Activated CD4-positive, alpha-beta T cell treated with anti-CD3 and anti-CD28 coated beads, Interleukin-2, amount 50 U/mL, for 1 hour (primary cell): ENCODE measurements around the gene SLMAP.

Experiments used
- DNase-seq: peaks from one replicate; pipeline ENCODE4 v3.0.0-alpha.2; 2020

Gene SLMAP

DNA sequence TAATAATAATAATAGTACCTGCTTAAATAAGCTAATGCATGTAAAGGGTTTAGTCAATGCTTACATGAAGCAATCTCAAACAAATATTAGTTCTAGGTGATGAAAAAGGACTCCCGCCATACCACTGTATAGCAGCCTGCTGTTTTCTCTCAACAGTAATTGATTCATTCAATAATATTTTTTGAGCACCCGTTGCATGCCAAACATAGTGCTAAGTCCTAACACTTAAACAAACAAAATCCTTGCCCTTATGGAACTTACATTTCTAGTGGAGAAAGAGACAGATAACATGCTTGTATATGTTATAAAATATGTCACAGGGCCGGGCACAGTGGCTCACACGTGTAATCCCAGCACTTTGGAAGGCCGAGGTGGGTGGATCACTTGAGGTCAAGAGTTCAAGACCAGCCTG is 190.9 kb downstream of the SLMAP start:
- DNase-seq = no peak

DNA sequence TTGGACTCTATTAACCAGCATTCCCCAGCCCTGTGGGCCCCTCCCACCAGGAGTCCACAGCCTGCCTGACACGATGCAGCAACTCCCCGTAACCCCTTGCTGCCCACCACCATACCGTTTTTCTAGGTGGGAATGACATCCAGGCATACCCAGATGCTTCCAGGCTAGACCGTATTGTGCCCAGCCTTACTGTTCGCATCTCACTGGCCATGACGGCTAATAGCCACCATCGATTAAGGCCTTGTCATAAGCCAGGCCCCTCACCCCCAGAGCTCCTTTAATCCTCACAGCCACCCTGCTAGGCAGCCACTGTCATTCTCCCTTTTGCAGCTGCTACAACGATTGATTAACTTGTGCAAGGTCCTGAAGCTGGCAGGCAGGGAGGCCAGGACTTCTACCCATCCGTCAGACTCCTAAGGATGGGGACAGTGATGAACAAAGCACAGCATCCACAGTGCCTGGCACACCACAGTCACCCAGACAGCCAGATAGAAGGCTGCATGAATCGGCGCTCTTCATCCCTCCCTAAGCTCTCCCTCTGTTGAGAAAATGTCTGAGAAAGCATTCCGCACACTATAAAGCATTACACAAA is 192.1 kb downstream of the SLMAP start:
- no peak for DNase-seq

DNA sequence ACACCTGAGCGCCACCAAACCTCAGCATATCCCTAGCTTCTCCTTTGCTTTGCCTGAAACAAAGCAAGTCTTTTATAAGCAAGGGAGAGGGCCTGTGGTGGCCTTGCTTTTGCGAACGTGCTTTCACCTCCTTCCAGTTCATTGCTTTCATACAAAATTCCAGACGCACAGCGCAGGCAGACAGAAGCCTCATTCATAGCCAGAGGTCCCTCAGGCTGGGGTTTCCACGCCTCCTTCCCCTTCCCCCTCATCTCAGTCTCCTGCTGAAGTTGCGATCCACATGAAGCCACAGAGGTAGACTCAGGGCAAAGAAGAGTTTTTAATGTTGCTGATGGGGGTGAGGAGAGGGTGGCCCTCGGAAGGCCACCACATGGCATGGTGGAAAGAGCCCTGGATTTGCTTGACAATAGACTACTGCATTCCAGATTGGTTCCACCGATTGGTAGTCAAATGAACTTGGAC is 192.7 kb downstream of the SLMAP start:
- no peak for DNase-seq

DNA sequence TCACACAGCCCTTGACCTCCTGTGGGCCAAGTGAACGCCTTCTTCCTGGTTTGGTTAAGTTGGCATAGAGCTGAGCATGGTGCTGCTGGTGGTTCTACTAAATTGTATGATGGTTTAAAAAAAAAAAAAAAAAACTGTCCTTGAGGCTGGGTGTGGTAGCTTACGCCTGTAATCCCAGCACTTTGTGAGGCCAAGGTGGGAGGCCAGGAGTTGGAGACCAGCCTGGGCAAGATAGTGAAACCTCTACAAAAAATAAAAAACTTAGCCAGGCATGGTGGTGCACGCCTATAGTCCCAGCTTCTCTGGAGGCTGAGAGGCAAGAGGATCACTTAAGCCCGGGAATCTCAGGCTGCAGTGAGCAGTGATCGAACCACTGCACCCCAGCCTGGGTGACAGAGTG is 193.2 kb downstream of the SLMAP start:
- DNase-seq = no peak

DNA sequence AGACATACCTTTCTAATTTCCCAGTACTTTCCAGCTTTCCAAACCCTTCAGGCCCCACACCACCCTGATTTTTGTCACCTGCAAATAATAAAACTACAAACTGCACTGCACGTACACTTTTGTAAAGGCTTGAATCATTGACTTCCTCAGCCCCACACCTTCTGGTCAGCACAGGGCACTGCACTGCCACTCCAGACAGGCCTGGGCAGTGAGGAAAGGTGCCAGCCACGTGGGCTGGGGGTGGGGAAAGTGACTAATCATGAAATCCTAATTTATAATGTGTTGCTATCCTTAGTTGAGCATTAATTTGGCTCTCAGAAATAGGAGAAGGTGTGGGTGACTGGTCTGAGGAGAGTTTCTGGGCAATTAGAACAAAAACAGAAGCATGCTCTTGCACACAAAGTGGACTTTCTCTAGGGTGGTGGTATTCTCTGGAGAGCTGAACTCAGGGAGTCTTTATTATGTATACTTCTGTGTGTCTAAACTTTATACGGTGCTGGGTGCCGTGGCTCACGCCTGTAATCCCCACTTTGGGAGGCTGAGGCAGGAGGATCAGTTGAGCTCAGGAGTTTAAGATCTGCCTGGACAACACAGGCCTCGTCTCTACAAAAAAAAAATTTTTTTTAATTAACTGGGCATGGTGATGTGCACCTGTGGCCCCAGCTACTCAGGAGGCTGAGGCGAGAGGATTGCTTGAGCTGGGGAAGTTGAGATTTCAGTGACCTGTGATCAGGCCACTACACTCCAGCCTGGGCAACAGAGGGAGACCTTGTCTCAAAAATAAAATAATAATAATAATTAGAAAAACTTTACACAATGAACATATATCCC is 193.9 kb downstream of the SLMAP start:
- DNase-seq = no peak

DNA sequence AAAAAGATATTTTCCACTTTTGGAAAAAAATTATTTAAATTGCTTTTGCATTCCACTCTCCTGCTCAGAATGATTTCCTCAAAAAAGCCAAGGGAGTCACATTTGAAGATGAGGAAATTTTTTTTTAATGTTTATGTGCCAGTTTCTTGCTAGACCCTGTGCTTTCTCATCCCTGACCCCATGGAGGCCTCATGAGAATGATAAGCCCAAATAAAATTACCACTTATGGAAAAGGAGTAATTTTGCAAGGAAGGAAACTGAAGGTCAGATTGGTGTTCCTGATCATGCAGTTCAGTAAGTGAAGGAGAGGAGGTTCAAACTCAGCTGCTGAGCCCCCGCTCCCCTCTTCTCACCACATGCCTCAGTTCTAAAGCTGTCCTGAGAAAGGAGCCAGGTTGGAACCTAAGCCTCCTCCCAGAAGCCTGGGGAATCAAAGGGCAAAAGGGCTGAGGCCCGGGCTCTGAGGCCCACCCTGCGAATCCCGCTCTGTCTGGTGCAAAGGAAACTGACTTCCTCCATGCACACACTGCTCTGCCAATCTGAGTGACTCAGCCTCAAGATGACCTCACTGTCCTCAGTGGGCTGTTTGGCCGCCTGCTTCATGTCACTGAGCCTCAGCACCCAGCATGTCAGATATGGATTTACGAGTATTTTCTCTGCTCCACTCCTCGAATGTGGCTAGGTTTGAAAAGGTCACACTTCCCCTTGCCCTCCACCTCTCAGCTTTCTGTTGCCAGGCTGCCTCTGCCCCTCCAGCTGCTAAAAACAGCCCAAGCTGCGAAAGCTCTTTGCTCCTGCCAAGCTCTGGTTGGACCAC is 195.2 kb downstream of the SLMAP start:
- DNase-seq = no peak

DNA sequence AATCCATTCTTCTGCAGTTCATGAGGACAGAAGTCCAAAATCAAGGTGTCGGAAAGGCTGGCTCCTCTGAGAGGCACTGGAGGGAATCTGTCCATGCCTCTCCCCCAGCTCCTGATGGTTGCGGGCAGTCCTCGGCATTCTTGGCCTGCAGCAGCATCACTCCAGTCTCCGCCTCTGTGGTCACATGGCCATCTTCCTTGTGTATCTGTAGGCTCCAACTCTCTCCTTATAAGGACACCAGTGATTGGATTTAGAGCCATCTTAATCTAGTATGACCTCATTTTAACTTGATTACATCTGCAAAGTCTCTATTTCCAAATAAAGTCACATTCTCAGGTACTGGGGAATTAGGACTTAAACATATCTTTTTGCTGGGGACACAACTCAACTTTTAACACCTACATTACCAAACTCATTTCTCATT is 196.1 kb downstream of the SLMAP start:
- DNase-seq = no peak

DNA sequence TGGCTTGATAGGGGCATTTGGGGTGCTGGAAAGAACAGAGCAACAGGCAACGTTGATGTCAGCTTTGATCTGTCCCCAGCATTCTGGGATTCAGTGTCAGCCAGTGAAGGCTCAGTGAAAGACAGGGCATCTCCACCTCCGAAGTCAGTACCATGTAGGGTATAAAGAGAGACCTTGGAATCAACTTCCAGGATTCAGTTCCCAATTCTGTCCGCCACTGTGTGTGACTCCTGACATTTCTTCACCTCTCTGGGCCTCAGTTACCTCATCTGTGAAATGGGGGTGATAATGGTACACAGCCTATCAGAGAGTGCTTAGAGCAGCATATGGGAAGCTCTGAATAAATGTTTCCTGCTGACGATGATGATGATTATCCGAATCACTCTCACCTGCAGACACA is 196.5 kb downstream of the SLMAP start:
- no peak for DNase-seq

DNA sequence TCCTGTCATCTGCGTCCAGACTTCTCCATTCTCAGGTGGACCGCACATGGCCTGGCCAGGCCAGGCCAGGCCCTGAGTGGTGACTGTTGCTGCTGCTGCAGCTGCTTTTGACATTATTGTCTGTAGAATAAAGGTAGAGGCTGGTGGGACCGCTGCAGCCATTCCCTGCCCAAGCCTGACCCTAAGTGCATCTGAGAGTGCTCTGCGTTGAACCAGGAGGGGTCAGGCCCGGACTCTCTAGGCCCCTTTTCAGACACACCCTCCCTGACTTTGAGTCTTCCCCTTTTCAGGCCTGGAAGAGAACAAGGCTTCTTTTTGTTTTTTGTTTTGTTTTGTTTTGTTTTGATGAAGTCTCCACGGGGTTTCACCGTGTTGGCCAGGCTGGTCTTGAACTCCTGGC is 197.5 kb downstream of the SLMAP start:
- no peak for DNase-seq

DNA sequence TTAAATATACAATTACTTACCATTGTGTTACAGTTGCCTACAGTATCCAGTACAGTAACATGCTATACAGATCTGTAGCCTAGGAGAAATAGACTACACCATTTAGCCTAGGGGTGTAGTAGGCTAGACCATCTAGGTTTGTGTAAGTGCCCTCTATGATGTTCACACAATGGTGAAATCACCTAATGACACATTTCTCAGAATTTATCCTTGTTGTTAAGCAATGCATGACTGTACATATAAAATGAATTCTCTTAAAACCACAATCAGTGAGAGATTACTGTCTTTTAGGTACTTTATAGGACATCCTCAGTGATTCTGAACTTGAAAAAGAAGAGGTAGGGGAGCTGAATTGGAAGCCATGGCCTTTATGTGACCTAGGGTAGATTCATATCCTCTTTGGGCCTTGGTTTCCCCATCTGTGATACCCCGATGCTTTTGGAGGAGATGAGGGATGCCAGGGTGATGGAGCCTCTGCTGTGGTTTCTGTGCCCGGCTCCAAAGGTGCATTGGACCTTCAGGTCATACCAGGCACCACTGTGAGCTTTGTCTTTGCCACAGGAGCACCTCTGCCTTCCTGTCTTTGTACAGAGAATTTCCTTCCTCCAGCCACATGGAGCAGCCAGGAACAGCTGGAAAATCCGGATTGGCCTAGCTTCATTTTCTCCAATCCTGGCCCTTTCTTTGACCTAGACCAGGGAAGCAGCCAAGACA is 200.2 kb downstream of the SLMAP start:
- no peak for DNase-seq

DNA sequence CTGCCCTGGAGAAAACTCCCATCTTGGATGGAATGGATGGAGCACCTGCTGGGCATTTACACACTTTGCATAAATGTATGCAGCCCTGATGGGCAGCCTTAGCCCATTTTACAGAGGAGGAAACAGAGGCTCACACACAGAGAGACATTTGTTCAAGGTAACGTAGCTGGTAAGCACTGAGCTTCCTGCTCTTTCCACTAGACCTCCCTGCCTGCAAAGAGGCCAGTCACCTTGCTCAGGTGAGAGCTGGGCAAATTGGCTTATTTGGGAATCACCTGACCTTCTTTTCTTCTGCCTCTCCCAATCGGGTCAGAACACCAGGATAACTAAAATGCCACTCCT is 200.7 kb downstream of the SLMAP start:
- no peak for DNase-seq

DNA sequence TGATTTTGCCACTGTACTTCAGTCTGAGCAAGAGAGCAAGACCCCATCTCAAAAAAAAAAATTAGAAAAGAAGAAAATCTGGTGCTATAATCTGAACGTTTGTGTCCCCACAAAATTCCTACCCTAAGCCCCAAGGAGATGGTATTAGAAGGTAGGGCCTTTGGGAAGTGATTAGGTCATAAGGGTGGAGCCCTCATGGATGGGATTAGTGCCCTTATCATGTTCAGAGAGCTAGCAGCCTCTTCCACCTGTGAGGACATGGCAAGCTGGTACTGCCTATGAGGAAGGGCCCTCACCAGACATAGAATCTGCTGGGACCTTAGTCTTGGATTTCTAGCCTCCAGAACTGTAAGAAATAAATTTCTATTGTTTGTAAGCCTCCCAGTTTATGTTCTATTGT is 201.7 kb downstream of the SLMAP start:
- no peak for DNase-seq

DNA sequence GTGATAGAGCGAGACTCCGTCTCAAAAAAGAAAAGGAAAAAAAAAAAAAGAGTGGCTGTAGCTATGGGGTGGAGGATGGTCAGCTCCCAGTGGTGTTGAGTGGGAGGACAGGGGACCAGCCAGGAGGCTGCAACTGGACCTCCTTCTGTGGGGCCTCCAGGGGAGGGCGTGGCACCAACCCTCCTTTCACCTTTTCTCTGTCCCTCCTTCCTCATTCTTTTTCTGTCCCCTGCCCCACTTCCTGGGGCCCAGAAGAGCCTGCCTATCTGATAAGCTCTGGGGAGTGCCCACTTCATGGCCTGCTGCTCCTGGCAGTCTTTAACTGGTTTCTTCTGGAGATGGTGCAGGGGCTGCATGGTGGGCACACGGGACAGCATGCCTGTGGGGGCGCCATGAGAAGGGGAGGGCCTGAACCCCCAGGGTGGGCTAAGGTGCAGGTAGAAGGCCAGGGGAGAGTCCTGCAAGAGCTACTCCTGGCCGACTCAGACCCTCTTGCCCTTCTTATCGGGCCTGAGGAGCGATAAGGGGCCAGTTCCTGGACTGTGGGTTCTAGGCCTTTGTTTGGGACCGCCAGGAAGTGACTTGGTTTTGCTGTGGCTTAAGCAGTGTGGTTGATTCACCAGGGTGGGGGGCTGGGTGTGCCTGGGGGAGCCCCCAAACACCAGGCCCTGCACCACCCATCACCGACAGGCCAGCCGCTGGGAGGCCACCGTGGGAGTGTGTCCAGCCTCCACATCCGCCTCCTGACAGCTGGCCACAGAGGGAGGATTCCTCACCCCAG is 202.7 kb downstream of the SLMAP start:
- no peak for DNase-seq

DNA sequence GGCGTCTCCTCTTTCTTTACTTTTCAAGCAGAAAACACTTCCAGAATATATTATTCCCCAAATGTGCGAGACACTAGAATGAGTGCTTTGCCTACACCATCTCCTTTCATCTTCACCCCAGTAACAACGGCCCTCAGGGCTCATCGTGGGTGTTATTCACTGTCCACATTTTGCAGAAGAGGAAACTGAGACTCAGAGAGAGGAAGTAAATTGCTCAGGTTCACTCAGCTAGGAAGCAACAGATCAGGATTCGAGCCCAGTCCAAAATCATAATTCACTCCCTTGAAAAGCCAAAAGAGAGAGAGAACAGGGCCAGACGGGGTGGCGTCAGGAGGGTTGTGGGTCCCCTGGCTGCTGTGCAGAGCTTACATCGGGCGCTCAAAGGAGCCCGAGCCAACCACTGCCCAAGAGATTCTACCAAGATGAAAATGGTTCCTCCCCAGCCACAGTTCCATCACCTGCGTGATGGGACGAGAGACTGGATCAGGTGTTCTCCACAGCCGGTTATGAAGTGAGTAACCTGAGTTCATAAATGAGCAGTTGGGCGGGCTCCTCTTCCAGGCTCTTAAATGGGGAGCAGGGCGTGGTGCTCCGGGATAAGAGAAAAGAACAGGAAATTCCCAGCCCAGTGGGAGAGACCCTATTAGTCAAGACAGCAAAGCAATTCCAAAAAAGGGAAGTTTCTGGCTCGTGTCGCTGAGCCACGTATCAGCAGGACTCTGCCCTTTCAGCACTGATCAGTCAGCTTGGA is 203.5 kb downstream of the SLMAP start:
- DNase-seq = no peak

DNA sequence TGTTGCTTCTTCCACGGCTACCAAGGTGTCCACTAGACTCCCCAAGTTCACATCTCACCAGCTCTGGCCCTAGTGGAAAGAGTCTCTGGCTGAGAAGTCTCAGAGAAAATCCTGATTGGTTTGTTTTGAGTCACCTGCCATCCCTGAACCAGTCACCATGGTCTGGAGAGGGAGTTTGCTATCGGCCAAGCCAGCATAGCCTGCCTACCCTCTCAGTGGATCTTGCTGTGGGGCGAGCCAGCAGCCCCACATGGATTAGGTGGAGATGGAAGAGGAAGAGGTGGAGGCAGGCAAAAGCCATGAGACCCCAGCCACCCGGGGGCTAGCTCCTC is 204.0 kb downstream of the SLMAP start:
- DNase-seq = no peak

DNA sequence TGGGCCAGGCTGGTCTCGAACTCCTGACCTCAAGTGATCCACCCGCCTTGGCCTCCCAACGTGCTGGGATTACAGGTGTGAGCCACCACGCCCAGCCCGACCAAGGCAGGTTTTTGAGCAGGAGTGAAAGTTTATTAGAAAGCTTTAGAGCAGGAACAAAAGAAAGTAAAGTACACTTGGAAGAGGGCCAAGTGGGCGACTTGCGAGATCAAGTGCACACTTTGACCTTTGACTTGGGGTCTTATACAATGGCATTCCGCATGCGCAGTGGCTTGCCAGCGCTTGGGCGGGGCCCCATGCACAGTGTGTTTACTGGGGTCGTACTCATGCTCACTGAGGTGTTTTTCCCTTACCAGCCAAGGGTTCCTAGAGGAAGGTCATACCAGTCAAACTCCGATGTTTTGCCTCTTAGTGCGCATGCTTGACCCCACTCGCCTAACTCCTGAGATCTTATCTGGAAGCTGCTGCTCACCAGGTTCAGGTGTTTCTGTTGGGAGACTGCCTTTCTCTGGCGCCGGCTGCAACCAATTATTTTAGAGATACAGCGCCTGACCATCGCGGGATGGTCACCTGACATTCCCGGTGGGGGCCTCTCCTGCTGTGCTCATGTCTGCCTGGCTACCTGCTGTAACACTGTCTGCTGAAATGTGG is 205.2 kb downstream of the SLMAP start:
- DNase-seq = no peak

DNA sequence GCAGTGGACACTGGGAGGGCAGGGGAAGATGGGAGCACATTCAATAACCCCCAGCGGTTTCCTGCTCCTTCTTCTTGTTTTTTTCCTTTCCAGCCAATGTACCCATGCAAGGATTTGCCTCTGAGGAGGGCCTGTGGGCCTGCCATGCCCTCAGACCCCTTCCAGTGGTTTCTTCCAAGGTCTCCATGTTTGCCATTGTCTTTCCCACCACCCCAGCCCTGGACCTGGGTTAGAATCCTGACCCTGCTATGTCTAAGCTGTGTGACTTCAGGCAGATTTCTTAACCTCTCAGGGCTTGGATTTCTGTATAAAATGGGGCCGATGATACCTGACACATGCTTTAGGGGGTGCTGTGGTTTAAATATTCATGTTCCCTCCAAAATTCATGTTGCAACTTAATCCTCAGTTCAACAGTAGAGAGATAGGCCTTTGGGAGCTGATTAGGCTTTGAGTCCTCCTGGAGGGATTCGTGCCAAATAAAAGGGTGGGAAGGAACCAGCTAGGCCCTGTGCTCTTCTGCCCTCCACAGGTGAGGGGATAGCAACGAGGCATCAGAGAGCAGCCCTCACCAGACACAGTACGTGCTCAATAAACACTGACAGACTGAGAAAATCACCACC is 205.8 kb downstream of the SLMAP start:
- DNase-seq = no peak

DNA sequence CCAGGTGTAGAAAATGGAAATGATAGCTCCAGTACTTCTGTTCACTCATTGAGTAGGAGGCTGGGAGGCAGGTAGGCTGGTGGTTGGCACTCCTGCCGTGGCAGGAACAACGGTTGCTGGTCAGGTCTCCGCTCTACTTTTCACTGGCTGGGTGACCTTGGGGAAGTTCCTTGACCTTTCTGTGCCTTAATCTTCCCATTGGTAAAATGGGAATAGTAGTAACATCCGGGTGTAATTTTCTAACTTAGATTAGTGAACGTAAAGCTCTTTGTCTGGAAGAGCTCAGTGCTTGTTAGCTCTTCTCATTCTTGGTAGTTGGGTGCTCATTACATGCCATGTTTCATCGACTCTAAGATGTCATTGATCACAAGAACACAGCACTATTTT is 206.3 kb downstream of the SLMAP start:
- no peak for DNase-seq

DNA sequence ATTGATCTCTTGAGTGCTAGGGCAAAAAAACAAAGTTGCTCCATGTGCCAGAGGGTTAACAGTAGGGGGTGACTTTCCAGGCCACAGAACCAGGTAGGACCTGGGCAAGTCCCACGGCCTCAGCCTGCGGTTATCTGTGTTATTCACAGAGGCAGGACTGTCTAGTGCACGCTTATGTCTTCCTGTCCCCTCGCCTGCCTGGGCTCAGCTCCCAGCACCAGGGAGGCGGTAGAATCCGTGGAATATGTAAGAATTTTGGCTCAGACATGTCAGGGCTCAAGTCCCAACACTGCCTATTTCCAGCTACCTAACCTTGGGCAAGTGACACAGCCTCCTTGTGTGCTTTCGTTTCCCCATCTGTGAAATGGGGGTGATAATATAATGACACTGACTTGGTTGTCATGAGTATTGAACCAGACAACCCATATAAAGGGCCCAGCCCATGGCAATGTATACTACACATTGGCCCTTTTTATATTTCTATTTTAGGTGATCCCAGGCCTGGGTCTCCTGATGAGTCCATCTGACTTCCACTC is 207.8 kb downstream of the SLMAP start:
- DNase-seq = no peak

DNA sequence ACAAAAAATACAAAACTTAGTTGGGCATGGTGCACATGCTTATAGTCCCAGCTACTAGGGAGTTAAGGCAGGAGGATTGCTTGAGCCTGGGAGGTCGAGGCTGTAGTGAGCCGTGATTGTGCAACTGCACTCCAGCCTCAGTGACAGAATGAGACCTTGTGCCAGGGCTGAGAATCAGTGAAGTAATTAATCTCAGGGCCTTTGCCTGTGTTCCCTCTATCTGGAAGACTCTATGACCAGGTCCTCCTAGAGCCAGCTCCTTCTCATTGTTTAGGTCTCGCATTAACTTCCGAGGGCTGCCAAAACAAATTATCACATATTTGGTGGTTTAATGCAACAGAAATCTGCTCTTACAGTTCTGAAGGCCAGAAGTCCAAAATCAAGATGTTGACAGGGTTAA is 210.7 kb downstream of the SLMAP start:
- DNase-seq = no peak

DNA sequence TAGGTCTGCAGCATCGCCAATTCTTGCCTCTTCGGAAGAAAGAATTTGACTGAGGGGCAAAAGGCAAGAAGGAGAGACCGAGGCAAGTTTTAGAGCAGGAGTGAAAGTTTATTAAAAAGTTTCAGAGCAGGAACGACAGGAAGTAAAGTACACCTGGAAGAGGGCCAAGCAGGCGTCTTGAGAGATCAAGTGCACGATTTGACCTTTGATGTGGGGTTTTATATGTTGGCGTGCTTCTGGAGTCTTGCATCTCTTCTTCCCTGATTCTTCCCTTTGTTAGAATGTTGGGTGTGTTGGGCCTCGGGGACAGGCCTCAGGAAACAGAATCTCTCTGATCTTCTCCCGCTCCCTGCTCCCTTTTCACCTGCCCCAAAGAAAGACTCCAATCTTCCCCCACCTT is 211.5 kb downstream of the SLMAP start:
- peak; percentile 8 for DNase-seq
